ENCODE results near the gene EEFSEC. TPM values are rescaled to one million over a fixed set of nuclear protein-coding genes. Genes with fewer than 3 reads are reported as not detected.

EEFSEC gene
- total RNA-seq, 1 donor from 2014 or later, result 1.6 TPM

DNA sequence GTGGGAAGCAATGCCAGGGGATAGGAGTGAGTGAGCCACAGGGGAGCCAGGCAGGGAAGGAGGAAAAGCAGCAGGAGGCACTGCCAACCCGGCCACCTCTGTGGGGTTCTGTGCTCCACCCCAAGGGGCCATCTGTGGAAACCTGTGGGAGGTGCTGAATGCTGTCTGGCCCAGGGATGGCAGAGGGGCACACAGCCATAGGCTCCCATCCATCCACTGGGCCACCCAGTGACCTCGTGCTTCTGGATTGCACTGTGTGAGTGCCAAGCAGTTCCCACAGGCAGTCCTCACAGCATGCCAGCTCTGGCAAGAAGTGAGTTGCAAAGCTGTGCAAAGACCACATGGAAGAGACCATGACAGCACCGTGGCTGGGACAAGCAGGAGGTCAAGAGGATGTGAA, 285.9 kb downstream of the EEFSEC start:
- DNase-seq (ENCODE audit: low read depth in 2 of 2), result no peak

DNA sequence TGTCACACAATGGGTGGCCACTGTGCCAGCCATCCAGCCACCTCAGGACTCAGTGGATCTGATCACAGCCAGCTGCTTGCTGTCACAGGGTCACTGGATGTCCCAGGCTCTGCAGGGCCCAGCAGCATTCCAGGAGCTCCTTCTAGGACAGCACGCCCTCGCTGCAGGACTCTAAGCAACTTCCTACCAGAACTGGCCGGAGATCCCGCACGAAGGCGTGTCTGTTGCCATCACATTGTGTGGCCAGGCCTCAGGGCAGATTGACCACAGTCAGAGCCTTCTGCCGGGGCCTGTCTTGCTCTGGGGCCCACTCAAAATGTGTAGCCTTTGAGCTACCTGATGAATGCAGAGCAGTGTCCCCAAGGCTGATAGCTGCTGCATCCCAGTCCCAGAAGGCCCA, 288.8 kb downstream of the EEFSEC start:
- DNase-seq (ENCODE audit: low read depth in 2 of 2), result no peak

DNA sequence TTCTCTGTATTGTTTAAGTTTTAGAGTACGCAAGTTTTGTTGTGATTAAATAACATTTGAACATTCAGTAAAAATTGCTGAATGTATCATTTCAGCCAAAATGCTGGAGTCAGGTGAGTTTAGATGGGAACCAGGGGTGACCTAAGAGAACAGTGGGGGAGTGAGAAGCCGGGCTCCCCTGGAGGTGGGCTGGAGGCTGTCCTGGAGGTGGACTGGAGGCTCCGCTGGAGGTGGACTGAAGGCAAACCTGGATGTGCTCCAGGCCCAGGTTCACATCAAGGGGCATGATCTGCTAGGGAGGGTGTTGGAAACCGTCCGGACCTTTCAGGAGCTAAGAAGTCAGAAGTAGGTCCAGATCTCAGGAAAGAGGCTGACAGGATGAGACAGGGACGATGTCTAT, 289.7 kb downstream of the EEFSEC start:
- no peak for DNase-seq (ENCODE audit: low read depth in 2 of 2)

DNA sequence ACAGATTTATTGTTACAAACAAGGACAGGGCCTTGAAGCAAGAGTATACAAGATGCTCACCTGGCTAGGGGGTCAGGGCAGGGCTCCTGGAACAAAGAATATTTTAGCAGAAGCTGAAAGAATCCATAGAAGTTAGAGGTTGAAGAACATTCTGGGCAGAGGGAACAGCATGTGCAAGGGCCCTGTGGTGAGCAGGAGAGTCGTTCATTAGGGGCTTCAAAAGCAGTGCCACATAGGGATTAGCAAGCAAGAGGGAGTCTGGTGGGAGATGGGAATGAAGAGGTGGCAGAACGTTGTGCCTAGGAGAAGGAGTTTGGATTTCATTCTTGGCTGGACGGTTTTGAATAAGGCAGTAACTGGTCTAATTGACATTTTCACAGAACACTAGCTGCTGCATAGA, 290.5 kb downstream of the EEFSEC start:
- DNase-seq (ENCODE audit: low read depth in 2 of 2), result no peak

GRCh38 chr3:128445357-128445756, 292.1 kb downstream of the EEFSEC start:
- DNase-seq (ENCODE audit: low read depth in 2 of 2), result no peak

GRCh38 chr3:128446821-128447220, 293.5 kb downstream of the EEFSEC start:
- DNase-seq (ENCODE audit: low read depth in 2 of 2), result no peak

DNA sequence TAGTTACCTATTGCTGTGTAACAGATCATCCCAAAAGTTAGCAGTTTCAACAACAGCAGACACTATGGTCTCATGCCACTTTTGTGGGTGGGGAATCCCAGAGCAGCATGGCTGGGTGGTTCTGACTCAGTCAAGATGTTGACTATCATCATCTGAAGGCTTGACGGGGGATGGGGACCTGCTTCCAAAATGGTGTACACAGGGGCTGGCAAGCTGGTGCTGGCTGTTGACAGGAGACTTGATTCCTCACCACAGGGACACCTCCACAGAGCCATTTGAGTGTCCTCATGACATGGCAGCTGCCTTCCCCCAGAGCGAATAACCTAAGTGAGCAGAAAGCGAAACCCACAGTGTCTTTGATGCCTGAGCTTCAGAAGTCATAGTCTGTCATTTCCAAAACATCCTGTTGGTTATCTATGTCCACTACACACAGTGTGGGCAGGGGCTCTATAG, 294.3 kb downstream of the EEFSEC start:
- no peak for DNase-seq (ENCODE audit: low read depth in 2 of 2)

DNA sequence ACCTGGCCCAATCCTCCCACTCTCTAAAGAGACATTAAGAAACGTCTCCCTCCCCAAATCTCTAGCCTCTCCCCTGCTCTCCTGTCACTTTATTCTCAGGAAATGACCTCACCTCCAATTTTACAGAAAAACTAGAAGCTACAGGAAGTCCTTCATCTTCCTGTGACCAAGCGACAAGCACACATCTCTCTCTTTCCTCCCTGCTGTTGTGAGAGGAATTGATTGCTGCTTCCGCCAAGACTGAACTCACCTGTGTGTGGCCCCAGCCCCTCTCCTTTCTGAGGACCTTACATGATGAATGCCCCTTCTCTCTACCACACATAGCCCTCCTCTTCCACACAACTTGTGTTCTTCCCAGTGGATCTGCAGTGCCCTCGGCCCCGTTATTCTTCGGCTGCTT, 295.2 kb downstream of the EEFSEC start:
- peak in 1 of 2 donors; percentile 24 for DNase-seq (ENCODE audit: low read depth in 2 of 2)

GRCh38 chr3:128449111-128449638, 295.9 kb downstream of the EEFSEC start:
- DNase-seq (ENCODE audit: low read depth in 2 of 2), result peak; percentile 28 to 76

DNA sequence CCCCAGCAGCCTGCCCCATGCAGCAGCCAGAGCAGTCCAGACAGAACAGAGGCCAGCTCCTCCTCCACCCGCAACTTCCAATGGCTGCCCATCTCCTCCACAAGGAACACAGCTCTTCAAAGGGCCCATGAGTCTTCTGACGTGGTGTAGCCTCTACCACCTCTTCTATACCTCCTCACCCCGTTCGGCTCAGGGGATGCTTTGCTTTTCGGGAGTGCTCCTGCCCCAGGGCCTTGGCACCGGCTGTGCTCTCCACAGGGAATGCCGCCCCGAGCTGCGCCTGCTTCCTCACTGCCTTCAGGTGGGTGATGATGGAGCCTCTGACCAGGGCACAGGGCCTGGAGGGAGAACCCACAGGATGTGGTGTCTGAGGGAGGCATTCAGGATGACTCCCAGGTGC, 298.8 kb downstream of the EEFSEC start:
- DNase-seq (ENCODE audit: low read depth in 2 of 2), result no peak

DNA sequence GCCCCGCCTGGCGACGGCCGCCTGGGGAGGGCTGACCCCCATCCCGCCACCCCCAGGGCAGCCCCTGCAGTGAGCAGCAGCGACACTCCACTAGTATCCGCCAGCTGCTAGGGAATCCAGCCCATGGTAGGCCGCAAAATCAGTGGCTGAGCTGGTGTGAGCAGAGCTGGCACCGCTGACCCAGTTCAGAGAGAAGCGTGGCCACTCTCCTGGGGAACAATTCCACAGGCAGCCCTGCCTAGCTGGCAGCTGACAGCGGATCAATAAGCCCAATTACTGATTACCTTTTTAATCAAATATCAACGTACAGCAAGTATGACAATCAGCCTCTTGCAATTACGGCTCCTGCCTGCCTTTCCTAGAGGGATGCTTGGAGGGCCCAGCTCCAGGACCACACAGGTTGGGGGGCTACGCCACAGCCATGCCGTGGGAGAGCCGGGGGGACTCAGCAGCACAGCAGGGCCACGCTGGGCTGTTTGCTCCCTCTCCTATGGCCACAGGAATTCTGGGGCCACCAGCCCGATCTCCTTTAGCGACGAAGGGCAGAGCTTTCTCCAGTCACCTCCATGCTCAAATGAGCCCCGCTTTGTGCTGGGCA, 299.5 kb downstream of the EEFSEC start:
- no peak for DNase-seq (ENCODE audit: low read depth in 2 of 2)

- no peak for DNase-seq (ENCODE audit: low read depth in 2 of 2)
Measured at GRCh38 chr3:128453501-128454309, 300.4 kb downstream of the EEFSEC start.

DNA sequence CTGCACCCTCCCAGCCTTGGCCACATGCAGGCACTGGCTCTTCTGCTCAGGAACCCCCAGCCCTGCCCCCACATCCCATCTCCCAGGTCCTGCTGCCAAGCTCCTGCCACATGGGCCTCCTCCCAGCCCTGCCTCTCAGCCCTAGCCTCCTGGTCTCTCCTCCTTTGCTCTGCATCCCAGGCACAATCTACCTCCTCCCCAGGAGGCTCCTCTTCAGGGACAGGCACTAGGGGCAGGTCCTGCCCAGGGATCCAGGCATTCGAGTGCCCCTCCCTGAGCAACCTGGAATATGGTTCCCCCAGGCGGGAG, 301.0 kb downstream of the EEFSEC start:
- no peak for DNase-seq (ENCODE audit: low read depth in 2 of 2)

GRCh38 chr3:128455116-128455515, 301.8 kb downstream of the EEFSEC start:
- DNase-seq (ENCODE audit: low read depth in 2 of 2), result no peak

DNA sequence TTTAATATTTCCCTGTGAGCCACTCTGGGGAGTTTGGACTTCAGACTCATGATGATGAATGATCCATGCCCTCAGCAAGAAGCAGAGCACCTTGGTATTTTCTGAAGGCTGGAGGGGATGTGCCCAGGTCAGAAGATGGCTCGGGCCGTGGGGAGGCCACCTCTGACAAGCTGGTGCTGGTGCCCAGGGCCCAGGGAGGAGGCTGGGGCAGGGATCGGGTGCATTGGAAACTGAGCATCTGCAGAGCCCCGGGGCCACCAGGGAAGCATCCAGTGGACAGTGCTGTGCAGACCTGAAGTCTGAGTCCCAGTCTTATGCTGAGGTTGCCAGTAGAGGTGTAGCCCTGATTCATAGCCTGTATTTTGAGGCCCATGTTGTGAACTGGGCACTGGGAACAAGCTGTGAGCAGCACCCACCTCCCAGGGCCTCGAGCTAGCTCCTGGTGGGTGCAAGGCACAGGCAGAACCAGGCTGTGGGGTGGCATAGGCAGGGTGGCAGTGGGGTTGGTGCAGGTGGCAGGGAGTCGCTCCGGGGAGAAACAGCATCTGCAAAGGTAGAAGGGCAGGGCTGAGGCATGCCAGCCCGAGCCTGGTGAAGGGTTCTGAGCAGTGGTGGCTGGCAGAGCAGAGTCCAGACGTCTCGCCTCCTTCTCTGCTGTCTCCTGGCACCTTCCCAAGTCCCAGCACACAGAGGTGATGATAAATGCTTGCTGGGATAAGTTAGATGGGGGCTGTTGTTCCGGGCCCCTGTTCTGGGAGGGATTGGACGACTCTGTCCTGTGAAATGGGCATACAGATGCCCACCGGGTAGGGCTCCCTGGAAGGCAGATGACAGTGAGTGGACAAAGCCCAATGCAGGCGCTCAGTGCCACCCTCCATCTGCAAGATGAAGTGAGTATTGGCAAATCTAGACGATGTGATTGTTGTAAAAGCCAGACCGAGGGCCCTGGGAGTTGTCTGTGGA, 302.8 kb downstream of the EEFSEC start:
- no peak for DNase-seq (ENCODE audit: low read depth in 2 of 2)

DNA sequence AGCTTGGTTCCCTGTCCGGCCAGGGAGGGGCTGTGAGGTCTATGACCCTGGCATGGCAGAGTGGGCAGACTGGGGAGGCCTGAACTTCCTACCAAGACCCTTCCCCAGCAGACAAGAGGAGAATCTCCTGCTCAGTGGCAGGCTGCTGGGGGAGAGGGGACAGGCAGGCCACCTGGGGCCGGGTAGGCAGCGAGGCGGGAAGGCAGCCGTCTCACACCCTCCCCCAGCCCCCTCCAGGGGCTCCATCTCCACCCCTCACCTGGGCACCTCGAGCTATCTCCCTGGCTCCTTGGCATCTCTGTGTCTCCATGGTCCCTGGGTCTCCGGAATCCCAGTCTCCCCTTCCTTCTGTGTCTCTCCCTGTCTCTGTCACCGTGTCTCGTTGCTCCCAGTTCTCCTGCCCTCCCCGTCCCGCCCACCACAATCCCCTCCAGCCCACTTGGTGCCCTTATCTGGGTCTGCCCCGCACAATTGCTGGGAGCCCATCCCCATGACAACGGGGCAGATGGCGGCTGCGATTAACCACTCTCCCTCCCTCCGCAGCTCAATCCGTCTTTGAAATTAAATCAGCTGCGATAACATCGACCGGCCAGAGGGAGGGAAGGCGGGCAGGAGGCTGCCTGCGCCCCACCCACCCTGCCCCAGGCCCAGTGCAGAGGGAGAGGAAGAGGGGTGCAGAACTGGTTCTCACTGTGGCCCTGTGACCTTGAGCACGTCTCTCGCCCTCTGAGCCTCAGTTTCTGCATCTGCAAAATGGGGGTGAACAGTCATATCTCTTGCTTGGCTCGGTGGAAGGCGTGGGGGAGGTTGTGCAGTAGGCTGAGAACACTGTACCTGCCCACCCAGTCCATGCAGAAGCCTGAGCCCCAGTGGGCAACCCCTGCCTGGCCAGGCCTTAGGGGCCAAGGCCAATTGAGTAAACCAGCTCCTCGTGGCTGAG, 303.8 kb downstream of the EEFSEC start:
- no peak for DNase-seq (ENCODE audit: low read depth in 2 of 2)

DNA sequence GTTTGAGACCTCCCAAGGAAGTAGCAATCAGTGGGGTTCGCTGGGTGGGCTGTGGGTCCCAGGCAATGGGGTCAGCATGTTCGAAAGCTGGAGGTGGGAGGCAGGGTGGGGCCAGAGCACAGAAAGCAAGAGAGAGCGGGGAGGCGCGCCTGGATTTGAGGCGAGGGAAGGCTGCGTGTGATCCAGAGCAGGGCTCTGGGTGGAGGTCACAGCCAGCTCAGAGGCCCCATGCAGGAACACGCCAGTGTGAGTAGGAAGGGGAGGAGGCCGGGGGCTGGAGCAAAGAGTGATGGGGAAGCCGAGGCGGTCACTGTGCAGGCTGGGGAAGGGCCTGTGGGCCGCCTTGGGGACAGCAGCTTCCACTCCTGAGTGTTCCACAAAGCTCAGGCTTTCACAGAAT, 304.7 kb downstream of the EEFSEC start:
- DNase-seq (ENCODE audit: low read depth in 2 of 2), result no peak
